Measurements from ENCODE around the gene FGG. TPM values are rescaled to one million over a fixed set of nuclear protein-coding genes. Genes with fewer than 3 reads are reported as not detected.

Gene FGG
- total RNA-seq, result under 1 TPM in 2 of 4 donors, not detected in 2; 0.75 to 0.84 TPM
- under 1 TPM in 1 of 3 donors, not detected in 2; 0.04 TPM for polyA plus RNA-seq
- long read RNA-seq, donor 1, result 0 reads
- long read RNA-seq, donor 2, result 0 reads

GRCh38 chr4:154612472-154613414 lies at the start of gene FGG:
Gene FGG (minus strand): TSS chr4:154612656. CDS start chr4:154612609, 47 bp downstream.
- no peak for DNase-seq
- H3K4me1 ChIP-seq, result no peaks in the 10 kb centered on the region
- WGBS, 3 donors, result 57 to 66% (median 58%) methylated on average over 7 of the region's 7 CpGs
- peaks cover 0 to 3% (median 0%) of the 10 kb centered on the region in 3 donors for H3K27me3 ChIP-seq (ENCODE audit: insufficient read depth in 3 of 3, low read length in 2 of 3)
- no peaks in the 10 kb centered on the region for H3K36me3 ChIP-seq (ENCODE audit: insufficient read depth in 1 of 2, low read depth in 1 of 2)
- no peak for ATAC-seq
- no peaks in the 10 kb centered on the region for H3K9me3 ChIP-seq
- no peak within 1 kb of the TSS for H3K4me3 ChIP-seq
- intact Hi-C loops (cut with DNase I), result no loop called here
- TF ChIP-seq, protein P1, sequence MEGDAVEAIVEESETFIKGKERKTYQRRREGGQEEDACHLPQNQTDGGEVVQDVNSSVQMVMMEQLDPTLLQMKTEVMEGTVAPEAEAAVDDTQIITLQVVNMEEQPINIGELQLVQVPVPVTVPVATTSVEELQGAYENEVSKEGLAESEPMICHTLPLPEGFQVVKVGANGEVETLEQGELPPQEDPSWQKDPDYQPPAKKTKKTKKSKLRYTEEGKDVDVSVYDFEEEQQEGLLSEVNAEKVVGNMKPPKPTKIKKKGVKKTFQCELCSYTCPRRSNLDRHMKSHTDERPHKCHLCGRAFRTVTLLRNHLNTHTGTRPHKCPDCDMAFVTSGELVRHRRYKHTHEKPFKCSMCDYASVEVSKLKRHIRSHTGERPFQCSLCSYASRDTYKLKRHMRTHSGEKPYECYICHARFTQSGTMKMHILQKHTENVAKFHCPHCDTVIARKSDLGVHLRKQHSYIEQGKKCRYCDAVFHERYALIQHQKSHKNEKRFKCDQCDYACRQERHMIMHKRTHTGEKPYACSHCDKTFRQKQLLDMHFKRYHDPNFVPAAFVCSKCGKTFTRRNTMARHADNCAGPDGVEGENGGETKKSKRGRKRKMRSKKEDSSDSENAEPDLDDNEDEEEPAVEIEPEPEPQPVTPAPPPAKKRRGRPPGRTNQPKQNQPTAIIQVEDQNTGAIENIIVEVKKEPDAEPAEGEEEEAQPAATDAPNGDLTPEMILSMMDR (IDR thresholded peaks at IDR 0.05), result no peak
- no peak within 1 kb of the TSS for H3K27ac ChIP-seq

- TF ChIP-seq, protein P1 (IDR thresholded peaks at IDR 0.05), result no peak
- H3K4me1 ChIP-seq, result no peaks in the 10 kb centered on the region
- H3K36me3 ChIP-seq (ENCODE audit: insufficient read depth in 1 of 2, low read depth in 1 of 2), result no peaks in the 10 kb centered on the region
- WGBS, 3 donors, result 13 to 23% (median 14%) methylated on average over 3 of the region's 3 CpGs
- H3K27me3 ChIP-seq (ENCODE audit: insufficient read depth in 3 of 3, low read length in 2 of 3), result peaks cover 0 to 2% (median 0%) of the 10 kb centered on the region in 3 donors
- H3K27ac ChIP-seq, result no peak overlapping the region
- ATAC-seq (no peak), DNase-seq (no peak)
- intact Hi-C loops (cut with DNase I), result no loop called here
- no peak overlapping the region for H3K4me3 ChIP-seq
- H3K9me3 ChIP-seq, result no peaks in the 10 kb centered on the region
Observed at GRCh38 chr4:154660052-154660451, 47.6 kb upstream of the FGG start.

DNA sequence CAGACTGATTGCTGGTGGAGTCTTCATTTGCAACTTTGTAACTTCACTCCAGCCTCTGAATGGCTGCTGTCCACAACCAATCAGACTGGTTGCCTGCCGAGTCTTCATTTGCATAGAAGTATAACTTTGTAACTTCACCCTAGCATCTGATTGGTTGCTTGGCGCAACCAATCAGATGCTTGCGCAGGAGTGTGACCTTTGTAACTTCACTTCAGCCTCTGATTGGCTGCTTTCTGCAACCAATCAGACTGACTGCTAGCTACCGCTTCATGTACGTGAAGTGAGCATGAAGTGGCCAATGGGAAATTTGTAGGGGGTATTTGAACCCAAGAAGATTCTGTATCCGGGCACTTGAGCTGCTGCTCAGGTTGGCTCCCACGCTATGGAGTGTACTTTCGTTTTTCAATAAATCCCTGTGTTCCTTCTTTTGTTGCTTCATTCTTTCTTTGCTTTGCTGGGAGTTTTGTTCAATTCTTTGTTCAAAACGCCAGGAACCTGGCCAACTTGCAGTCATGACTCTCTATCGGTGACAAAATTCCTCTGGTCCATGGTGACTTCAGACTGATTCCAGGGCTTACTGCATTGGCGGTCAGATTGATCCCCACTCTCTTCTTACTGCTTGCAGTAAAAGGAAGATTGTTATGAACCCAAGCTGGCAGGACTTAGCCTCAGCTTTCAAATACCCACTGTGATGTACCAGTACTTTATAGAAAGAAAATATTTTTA lies 46.4 kb upstream of the FGG start:
- Histone ChIP-seq H3K36me3 (ENCODE audit: insufficient read depth in 1 of 2, low read depth in 1 of 2) (no peaks in the 10 kb centered on the region), H3K4me3 (peak overlapping the region; percentile 22)

GRCh38 chr4:154643493-154643892 lies 31.0 kb upstream of the FGG start:
- Histone ChIP-seq H3K4me3 (no peak overlapping the region), H3K27ac (no peak overlapping the region), H3K27me3 (ENCODE audit: insufficient read depth in 3 of 3, low read length in 2 of 3) (peaks cover 0 to 2% (median 0%) of the 10 kb centered on the region in 3 donors), H3K9me3 (no peaks in the 10 kb centered on the region), H3K36me3 (ENCODE audit: insufficient read depth in 1 of 2, low read depth in 1 of 2) (no peaks in the 10 kb centered on the region), H3K4me1 (no peaks in the 10 kb centered on the region)
- intact Hi-C loops (cut with DNase I), result no loop called here
- ATAC-seq, result no peak
- TF ChIP-seq, protein P1 (IDR thresholded peaks at IDR 0.05), result no peak
- no peak for DNase-seq
- 88 to 96% (median 91%) methylated on average over 2 of the region's 2 CpGs for WGBS, 3 donors

More for the DNA sequence above, 46.4 kb upstream of the FGG start:
- Histone ChIP-seq H3K4me1 (no peaks in the 10 kb centered on the region), H3K9me3 (no peaks in the 10 kb centered on the region), H3K27ac (no peak overlapping the region), H3K27me3 (ENCODE audit: insufficient read depth in 3 of 3, low read length in 2 of 3) (peaks cover 0 to 2% (median 0%) of the 10 kb centered on the region in 3 donors)
- DNase-seq (no peak), ATAC-seq (no peak)
- TF ChIP-seq, protein P1 (IDR thresholded peaks at IDR 0.05), result no peak
- WGBS, 3 donors, result 43 to 58% (median 51%) methylated on average over 11 of the region's 11 CpGs
- intact Hi-C loops (cut with DNase I), result no loop called here
